Hypothalamus (tissue), 51 donors: ENCODE measurements around the gene MFSD1.
"Not testable (repeated sequence)": the region's sequence is repeated elsewhere in the genome, so short reads cannot be mapped to it uniquely, and the experiment has no call there.

Source experiments
- DNase-seq, 51 donors: peaks; one replicate each; lab custom pipeline; 2025; lab: John Stamatoyannopoulos, UW

MFSD1 gene

GRCh38 chr3:158775426-158776410 is 26.1 kb upstream of the MFSD1 start:
- DNase-seq, result no peak

GRCh38 chr3:158776531-158776930 is 25.3 kb upstream of the MFSD1 start:
- DNase-seq, result no peak

- DNase-seq, result no peak
Measured at GRCh38 chr3:158777161-158777873, 24.5 kb upstream of the MFSD1 start.

- no peak for DNase-seq
Measured at GRCh38 chr3:158780766-158781165, 21.1 kb upstream of the MFSD1 start.

- no peak for DNase-seq
Measured at GRCh38 chr3:158781191-158781590, 20.7 kb upstream of the MFSD1 start.

GRCh38 chr3:158781849-158782248 is 20.0 kb upstream of the MFSD1 start:
- DNase-seq, result no peak

GRCh38 chr3:158782283-158782989 is 19.4 kb upstream of the MFSD1 start:
- DNase-seq, result no peak

- no peak for DNase-seq
Measured at GRCh38 chr3:158783051-158783450, 18.8 kb upstream of the MFSD1 start.

GRCh38 chr3:158785972-158786371 is 15.9 kb upstream of the MFSD1 start:
- DNase-seq, result no peak

GRCh38 chr3:158788446-158788845 is 13.4 kb upstream of the MFSD1 start:
- no peak for DNase-seq

GRCh38 chr3:158789592-158789991 is 12.3 kb upstream of the MFSD1 start:
- no peak for DNase-seq

GRCh38 chr3:158790901-158791589 is 10.8 kb upstream of the MFSD1 start:
- peak in 9 of 51 donors; percentile 4 to 50 (median 10) for DNase-seq

- DNase-seq, result not testable (repeated sequence)
Measured at GRCh38 chr3:158791590-158791920, 10.3 kb upstream of the MFSD1 start.

- no peak for DNase-seq
Measured at GRCh38 chr3:158792709-158793108, 9.1 kb upstream of the MFSD1 start.

- DNase-seq, result no peak
Measured at GRCh38 chr3:158794206-158794605, 7.6 kb upstream of the MFSD1 start.

GRCh38 chr3:158794936-158795518 is 6.8 kb upstream of the MFSD1 start:
- DNase-seq, result no peak

GRCh38 chr3:158801201-158801600 is 653 bp upstream of the MFSD1 start:
- DNase-seq, result peak in 13 of 51 donors; percentile 5 to 73 (median 14)

- peak in 4 of 51 donors; percentile 31 to 48 (median 46) for DNase-seq
Measured at GRCh38 chr3:158802409-158803268, 785 bp downstream of the MFSD1 start.

GRCh38 chr3:158804441-158804840 is 2.6 kb downstream of the MFSD1 start:
- no peak for DNase-seq
